NCI-H526 treated with DMSO at 0.1 percent for 48 hours (cell line): ENCODE measurements around the gene AFF3.

ENCODE experiments used
- DNase-seq: peaks from one replicate; lab custom pipeline; 2025; lab: John Stamatoyannopoulos, UW

Gene AFF3

GRCh38 chr2:99700482-99701398 lies 441.6 kb downstream of the AFF3 start:
- no peak for DNase-seq

DNA sequence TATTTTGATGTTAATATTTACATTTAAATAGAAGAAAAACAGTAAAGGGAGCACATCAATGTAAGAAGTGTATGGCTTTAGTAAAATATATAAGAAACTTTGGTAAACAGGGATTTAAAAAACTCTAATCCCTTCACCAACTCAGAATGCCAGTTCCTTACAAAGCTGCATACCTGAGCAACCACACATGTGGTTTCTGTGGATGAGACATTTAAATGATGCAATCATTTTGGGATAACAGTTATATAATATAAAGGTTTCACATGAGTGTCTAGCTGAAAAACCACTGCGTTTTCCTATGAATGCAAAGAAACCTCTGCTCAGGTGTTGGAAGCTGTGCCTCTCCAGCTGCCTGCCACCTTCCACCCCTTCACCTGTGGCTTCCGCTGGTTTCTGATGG lies 443.5 kb downstream of the AFF3 start:
- DNase-seq = no peak

DNA sequence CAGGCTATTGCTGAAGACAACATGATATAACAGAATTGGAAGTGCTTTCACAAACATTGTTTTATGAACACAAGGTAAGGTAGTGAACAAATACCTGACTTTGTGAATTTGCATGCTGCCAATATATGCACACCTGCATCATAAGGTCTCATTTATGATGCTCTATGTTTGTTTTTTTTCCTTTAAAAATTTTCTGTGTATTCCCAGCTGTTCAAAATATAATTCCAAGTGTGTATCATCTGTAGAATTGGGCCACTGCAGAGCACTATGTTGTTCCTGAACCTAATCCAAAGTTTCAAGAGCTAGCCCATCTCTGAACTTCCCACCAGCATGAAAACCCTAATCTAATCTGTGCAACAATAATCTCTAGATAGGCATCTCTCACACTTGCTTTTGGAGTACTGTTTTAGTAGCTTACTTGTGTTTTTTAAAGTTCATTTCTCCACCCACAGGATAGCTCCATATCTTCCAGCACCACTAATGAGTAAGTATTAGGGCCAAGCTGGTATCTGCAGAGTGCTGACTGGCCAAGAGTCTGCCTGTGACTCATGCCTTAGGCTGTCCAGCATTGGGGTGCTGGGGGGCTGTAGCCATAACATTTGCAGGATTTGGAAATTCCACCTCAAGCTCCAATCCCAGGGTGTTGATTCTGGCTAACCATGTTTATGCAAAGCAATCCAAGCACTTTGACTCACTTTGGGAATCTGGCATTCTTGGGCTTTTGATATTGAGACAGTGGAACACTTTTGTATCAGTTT lies 444.4 kb downstream of the AFF3 start:
- peak; percentile 76 for DNase-seq

- no peak for DNase-seq
These were observed 446.5 kb downstream of the AFF3 start for GRCh38 chr2:99695944-99696253.

DNA sequence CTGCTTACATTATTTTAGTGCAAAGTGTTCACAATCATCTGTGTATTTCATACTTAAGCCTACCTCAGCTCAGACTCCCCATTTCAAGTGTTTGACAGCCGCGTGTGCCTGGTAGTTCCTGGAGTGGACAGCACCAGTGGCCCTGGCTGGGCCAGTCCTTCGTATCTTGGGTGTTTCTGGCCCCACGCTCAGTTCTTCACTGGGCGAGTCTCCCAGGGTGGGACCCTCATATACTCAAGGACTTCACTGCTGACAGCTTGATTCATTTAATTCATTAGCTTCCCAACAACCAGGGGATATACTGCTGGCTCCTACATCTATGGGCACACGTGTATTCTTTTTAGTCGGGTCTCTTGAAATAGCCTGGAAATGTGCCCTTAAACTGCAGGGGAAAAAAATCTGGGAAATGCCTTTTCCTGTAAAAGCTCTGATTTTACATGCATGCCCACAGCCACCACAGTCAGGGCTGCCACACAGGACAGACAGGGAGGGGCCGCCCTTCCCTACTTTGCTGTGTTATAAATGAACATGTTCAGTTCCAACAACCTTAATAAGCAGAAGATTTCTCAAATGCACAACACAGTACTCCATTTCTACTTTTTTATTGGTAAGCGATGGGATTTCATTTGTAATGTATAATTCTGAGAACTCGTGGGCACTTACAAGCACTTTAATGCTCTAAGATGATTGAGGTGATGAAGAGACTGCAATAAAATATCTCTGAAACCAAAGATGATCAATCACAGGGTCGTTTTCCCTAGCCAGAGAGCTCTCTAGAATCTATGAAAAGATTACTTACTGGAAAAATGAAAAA lies 447.1 kb downstream of the AFF3 start:
- DNase-seq = no peak

GRCh38 chr2:99694331-99694730 lies 448.1 kb downstream of the AFF3 start:
- no peak for DNase-seq

DNA sequence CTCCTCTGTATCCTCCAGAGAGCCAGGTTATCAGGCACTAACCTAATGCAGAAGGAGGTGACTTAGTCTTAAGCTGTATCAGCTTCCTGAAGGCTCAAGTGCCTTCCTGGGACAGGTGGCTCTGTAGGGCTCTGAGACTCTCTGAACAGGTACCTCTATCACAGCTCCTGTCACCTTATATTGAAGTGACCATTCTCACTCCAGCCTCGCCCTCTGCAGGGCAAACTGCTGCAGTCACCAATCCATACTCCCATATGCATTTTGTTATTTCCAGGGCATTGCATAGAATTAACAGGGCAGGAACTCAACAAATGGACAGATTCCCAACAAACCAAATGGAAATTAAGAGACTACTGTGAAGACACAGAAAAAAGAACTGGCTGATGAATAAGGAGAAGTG lies 449.6 kb downstream of the AFF3 start:
- DNase-seq = peak; percentile 42

DNA sequence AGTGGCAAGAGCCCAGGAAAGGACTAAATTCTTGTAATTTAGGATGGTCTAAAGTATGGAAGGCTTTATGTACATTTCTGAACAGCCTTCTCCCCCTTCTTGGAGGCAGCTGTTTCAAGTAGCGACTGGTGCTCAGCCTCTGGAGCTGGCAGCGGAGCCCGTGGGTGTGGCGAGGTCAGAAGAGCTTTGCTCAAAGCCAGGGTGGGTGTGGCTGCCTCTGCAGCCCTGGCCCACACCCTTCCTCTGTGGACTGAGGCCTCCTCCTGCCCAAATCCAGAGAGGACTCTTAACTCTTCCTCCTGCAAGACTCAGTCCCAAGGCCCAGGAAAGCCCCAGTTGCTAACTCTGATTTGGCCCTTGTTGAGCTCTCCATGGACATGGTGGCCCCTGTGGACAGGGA lies 450.5 kb downstream of the AFF3 start:
- DNase-seq = no peak

- peak; percentile 62 for DNase-seq
These were observed 453.1 kb downstream of the AFF3 start for GRCh38 chr2:99689145-99689742.

- no peak for DNase-seq
These were observed 453.7 kb downstream of the AFF3 start for GRCh38 chr2:99688699-99689098.

- no peak for DNase-seq
These were observed 459.9 kb downstream of the AFF3 start for GRCh38 chr2:99682275-99683060.

- DNase-seq = no peak
These were observed 461.4 kb downstream of the AFF3 start for GRCh38 chr2:99680946-99681345.

DNA sequence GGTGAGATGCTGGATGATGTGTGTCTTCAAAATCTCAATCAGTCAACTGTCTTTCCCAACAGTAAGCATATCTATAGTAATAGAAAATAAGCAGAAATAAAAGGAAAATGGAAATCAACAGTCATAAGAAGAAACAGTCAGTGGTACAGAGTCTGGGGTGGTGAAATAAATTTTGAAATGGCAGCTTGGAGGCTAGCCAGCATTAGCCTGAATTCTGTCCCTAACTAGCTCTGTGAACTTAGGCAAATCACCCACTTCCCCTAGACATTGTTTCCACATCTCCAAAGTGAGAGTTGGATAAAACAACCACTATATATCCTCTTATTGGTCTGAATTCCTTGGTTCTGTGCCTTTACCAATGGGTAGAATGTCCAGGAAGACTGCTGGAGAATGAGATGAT lies 462.9 kb downstream of the AFF3 start:
- DNase-seq = peak; percentile 83

GRCh38 chr2:99678625-99679024 lies 463.8 kb downstream of the AFF3 start:
- peak; percentile 31 for DNase-seq

DNA sequence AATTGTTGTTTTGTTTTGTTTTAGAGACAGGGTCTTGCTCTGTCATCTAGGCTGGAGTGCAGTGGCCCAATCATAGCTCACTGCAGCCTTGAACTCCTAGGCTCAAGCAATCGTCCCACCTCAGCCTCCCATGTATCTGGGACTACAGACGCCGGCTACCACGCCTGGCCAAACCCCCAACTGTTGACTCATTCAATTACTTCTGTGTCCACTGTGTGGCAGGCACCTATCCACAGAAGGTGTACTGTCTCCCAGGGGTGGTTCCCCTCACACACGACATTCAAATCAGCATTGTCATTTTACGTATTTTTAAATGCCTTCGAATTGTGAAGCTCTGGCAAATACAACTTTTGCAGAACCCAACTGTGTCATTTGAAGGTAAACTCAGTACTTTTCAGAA lies 464.6 kb downstream of the AFF3 start:
- DNase-seq = no peak

- DNase-seq = no peak
These were observed 467.2 kb downstream of the AFF3 start for GRCh38 chr2:99675130-99675661.

DNA sequence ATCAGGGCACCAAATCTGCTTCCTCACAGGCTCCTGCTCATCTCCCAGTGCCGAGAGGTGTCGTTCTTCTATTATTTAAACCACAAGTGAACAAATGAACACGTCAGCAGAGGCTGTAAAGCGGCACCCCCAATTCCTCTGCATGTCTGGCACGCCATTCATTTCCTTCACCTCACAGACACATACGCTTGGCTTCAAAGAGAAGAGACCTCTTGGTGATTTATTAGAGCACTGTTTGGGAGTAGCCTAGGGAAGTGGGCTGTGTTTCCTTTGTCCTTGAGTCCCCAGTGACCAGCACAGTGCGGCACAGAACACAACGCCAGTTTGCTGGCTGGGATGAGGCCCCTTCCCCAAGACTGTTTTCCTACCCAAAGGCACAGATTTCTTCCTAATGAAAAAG lies 468.3 kb downstream of the AFF3 start:
- DNase-seq = no peak

- no peak for DNase-seq
These were observed 469.5 kb downstream of the AFF3 start for GRCh38 chr2:99672766-99673350.

GRCh38 chr2:99670768-99671734 lies 471.3 kb downstream of the AFF3 start:
- peak; percentile 46 for DNase-seq
